ENCODE results near the gene GPR21. TPM values are rescaled to one million over a fixed set of nuclear protein-coding genes. Genes with fewer than 3 reads are reported as not detected.

The GPR21 gene
- 1 to 10 TPM in 1 of 2 experiments, under 1 TPM in 1; 0.63 to 1.1 TPM for total RNA-seq

DNA sequence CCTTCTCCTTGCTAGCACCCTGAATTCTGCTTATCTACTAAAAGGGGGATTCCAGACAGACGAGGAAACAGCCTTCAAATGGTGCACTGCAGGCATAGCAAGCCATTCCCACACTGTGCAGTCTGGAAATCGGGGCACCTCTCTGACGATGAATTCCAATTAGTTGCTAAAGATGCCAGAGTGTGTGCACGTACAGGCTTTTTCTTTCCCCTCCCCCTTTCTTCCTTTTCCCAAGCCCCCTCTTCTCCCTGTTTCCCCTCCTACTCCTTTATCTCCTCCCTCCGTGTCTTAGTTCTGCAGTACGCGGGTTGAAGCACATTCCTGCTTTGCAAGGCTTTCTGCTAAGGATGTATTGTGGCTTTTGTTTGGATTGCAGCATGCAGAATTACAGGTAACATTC lies at the start of gene GPR21:
TSS of gene GPR21 (plus strand) at position 316 of the 400 bp plus-strand sequence. CDS start 900 bp downstream, outside the sequence.
- no peaks in the 10 kb centered on the region for H3K9me3 Mint-ChIP-seq (ENCODE audit: insufficient read depth)
- no peak for DNase-seq
- H3K4me3 Mint-ChIP-seq: no peak within 1 kb of the TSS
- ATAC-seq: no peak
- H3K27ac Mint-ChIP-seq: no peak within 1 kb of the TSS
- ChIA-PET CTCF (no interaction called here), POLR2A (no interaction called here)
- no peaks in the 10 kb centered on the region for H3K4me1 Mint-ChIP-seq (ENCODE audit: low read depth)
- H3K27me3 Mint-ChIP-seq (ENCODE audit: low read depth): no peaks in the 10 kb centered on the region
- peaks cover 3% of the 10 kb centered on the region for H3K36me3 Mint-ChIP-seq (ENCODE audit: low read depth)

DNA sequence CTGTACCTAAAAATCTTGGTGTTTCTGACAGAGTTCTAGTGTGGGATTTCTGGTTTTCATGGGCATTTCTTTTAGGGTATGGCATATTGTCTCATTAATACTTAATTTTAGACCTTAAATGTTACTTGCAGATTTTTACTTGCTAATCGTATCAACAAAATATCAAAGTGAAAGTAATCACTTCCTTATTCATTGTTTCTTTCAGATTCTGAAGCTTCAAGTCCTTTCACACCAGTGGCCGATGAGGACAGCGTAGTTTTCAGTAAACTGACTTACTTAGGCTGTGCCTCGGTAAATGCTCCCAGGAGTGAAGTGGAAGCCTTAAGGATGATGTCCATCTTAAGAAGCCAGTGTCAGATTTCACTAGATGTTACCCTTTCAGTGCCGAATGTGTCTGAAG lies 47.5 kb upstream of the GPR21 start:
- Mint-ChIP-seq H3K4me3 (no peak overlapping the region), H3K9me3 (ENCODE audit: insufficient read depth) (no peaks in the 10 kb centered on the region), H3K36me3 (ENCODE audit: low read depth) (peaks cover 14% of the 10 kb centered on the region), H3K27me3 (ENCODE audit: low read depth) (no peaks in the 10 kb centered on the region), H3K27ac (no peak overlapping the region), H3K4me1 (ENCODE audit: low read depth) (peaks cover 4% of the 10 kb centered on the region)
- no peak for DNase-seq
- CTCF ChIA-PET: no interaction called here
- POLR2A ChIA-PET: no interaction called here
- no peak for ATAC-seq

DNA sequence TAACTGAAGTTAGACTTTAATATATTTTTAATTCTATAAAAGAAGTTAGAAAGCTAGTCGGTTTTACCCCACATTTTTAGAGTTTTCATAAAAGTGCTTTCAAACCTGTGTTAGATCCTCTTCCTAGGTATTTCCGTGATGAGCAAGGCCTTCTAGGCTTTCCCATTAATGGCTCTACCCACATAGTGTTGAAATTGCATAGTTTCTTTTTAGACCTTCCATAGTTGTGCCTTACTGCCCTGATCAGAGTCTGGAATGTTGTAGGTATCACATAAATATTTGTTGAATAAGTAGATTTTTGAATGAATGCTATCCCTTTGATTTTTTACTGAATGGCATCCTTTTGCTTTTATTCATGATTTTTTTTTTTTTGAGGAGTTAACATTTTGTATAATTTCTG lies 45.3 kb upstream of the GPR21 start:
- DNase-seq: no peak
- POLR2A ChIA-PET: interaction anchor here (0.7 kb wide), 1 partner anchor 75 kb away, joined by 3 read pairs; no protein-coding TSS in a partner anchor
- Mint-ChIP-seq H3K9me3 (ENCODE audit: insufficient read depth) (no peaks in the 10 kb centered on the region), H3K27ac (no peak overlapping the region), H3K4me1 (ENCODE audit: low read depth) (peaks cover 4% of the 10 kb centered on the region), H3K36me3 (ENCODE audit: low read depth) (peaks cover 14% of the 10 kb centered on the region), H3K4me3 (no peak overlapping the region), H3K27me3 (ENCODE audit: low read depth) (no peaks in the 10 kb centered on the region)
- CTCF ChIA-PET: interaction anchor here (0.6 to 2.1 kb wide), 4 partner anchors 10 to 178 kb away, joined by 3 to 6 read pairs (median 3); no protein-coding TSS in a partner anchor
- no peak for ATAC-seq

DNA sequence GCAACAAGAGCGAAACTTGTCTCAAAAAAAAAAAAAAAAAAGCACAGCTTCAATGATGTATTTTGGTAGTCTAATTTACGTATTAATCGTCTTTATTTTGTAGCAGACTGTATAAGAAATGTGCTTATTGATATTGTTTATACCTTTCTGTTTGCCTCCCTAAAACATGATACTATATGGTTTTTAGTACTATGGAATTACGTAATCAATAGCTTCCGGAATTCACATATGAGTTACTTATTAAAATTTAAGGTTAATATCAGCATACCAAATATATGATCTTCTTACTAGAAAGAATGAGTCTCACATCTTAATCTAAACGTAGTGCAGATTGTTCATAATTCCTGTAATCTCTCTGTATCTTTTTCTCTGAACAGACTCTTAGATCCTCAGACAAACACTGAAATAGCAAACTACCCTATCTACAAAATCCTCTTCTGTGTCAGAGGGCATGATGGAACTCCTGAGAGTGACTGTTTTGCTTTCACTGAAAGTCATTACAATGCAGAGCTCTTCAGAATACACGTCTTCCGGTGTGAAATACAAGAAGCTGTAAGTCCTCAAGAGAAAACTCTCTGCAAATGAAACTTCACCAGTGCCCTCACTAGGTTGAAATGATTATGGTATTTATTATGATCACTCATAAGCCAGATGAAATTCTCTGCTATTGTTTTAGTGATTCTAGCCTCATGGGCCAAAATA lies 44.4 kb upstream of the GPR21 start:
- ChIA-PET POLR2A (no interaction called here), CTCF (interaction anchor here (0.7 to 2.1 kb wide), 10 partner anchors 9 to 525 kb away, joined by 3 to 9 read pairs (median 3); partner anchors contain the start of genes PDCL and RC3H2)
- peak overlapping the region; percentile 41 for H3K27ac Mint-ChIP-seq
- H3K4me3 Mint-ChIP-seq: no peak overlapping the region
- DNase-seq (no peak), ATAC-seq (peak; percentile 44)
- H3K4me1 Mint-ChIP-seq (ENCODE audit: low read depth): peaks cover 4% of the 10 kb centered on the region
- H3K36me3 Mint-ChIP-seq (ENCODE audit: low read depth): peaks cover 14% of the 10 kb centered on the region
- no peaks in the 10 kb centered on the region for H3K27me3 Mint-ChIP-seq (ENCODE audit: low read depth)
- no peaks in the 10 kb centered on the region for H3K9me3 Mint-ChIP-seq (ENCODE audit: insufficient read depth)

DNA sequence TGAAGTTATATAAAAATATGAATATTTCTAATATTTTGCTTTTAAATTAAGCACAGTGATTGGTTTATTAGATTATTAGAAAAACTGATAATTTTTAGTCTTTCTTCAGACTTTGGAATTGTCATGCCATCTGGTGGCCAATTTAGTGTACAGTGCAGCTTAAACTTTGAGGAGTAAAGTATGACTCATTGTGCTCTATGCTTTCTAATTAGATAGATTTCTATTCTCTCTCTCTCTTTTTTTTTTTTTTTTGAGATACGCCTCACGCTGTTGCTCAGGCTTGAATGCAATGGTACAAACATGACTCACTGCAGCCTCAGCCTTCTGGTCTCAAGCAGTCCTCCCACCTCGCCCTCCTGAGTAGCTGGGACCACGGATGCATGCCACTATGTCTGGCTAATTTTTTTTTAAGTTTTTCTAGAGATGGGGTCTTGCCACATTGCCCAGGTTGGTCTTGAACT lies 42.1 kb upstream of the GPR21 start:
- ATAC-seq (peak; percentile 79), DNase-seq (peak; percentile 33)
- Mint-ChIP-seq H3K4me1 (ENCODE audit: low read depth) (peaks cover 4% of the 10 kb centered on the region), H3K9me3 (ENCODE audit: insufficient read depth) (no peaks in the 10 kb centered on the region), H3K36me3 (ENCODE audit: low read depth) (peaks cover 8% of the 10 kb centered on the region), H3K27ac (no peak overlapping the region), H3K4me3 (no peak overlapping the region), H3K27me3 (ENCODE audit: low read depth) (no peaks in the 10 kb centered on the region)
- CTCF ChIA-PET: interaction anchor here (0.7 to 2.3 kb wide), 14 partner anchors 21 to 1768 kb away, joined by 3 to 17 read pairs (median 3); partner anchors contain the start of genes RABGAP1, RC3H2 and ZBTB6
- POLR2A ChIA-PET: interaction anchor here (0.6 kb wide), 1 partner anchor 1453 kb away, joined by 4 read pairs; no protein-coding TSS in a partner anchor

- Mint-ChIP-seq H3K36me3 (ENCODE audit: low read depth) (peaks cover 15% of the 10 kb centered on the region), H3K9me3 (ENCODE audit: insufficient read depth) (no peaks in the 10 kb centered on the region), H3K27me3 (ENCODE audit: low read depth) (no peaks in the 10 kb centered on the region), H3K27ac (no peak overlapping the region), H3K4me3 (no peak overlapping the region), H3K4me1 (ENCODE audit: low read depth) (no peaks in the 10 kb centered on the region)
- POLR2A ChIA-PET: no interaction called here
- ATAC-seq (no peak), DNase-seq (no peak)
- CTCF ChIA-PET: interaction anchor here (1.4 kb wide), 1 partner anchor 13 kb away, joined by 4 read pairs; no protein-coding TSS in a partner anchor
These were observed 36.9 kb upstream of the GPR21 start for GRCh38 chr9:122996586-122996985.

DNA sequence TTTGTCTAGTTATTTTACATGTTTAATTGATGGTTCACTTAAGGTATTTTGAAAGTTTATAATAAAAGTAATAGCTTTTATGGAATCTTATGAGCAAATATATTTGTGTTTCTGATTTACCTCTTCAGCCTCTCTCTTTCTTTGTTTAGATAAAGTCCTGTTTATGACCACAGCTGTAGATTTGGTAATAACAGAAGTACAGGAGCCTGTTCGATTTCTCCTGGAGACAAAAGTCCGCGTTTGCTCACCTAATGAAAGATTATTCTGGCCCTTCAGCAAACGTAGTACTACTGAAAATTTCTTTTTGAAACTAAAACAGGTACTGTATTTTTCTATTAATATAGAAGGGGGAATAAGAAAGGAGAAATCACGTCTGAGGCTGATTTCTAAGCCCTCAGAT lies 35.0 kb upstream of the GPR21 start:
- CTCF ChIA-PET: interaction anchor here (0.8 to 0.9 kb wide), 2 partner anchors 9 to 11 kb away, joined by 3 read pairs; no protein-coding TSS in a partner anchor
- no peak for DNase-seq
- Mint-ChIP-seq H3K4me3 (no peak overlapping the region), H3K27ac (no peak overlapping the region), H3K36me3 (ENCODE audit: low read depth) (peaks cover 18% of the 10 kb centered on the region), H3K27me3 (ENCODE audit: low read depth) (no peaks in the 10 kb centered on the region), H3K4me1 (ENCODE audit: low read depth) (no peaks in the 10 kb centered on the region), H3K9me3 (ENCODE audit: insufficient read depth) (no peaks in the 10 kb centered on the region)
- POLR2A ChIA-PET: no interaction called here
- ATAC-seq: no peak

- H3K27ac Mint-ChIP-seq: no peak overlapping the region
- CTCF ChIA-PET: no interaction called here
- POLR2A ChIA-PET: interaction anchor here (0.7 kb wide), 1 partner anchor 20 kb away, joined by 5 read pairs; no protein-coding TSS in a partner anchor
These were observed 32.9 kb upstream of the GPR21 start for GRCh38 chr9:123000371-123001068.

DNA sequence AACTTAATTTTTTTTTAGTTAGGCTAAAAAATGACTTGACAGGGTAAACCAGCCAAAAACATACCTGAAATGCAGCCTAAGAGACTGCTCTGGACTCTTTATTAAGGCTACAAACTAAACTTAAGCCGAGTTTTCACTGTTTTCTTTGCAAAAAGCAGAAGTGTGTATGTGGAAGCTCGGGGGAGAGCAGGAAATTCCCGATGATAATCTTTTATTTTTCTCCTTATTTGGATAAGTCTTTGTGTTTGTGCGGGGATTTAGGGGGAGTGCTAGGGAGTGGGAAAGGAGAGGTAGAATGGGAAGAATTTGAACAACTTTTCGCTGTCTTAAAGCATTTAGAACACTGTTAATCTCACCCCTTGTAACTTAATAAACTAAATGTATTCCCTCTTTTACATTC lies 30.7 kb upstream of the GPR21 start:
- H3K27me3 Mint-ChIP-seq (ENCODE audit: low read depth): no peaks in the 10 kb centered on the region
- ChIA-PET POLR2A (no interaction called here), CTCF (no interaction called here)
- no peak overlapping the region for H3K27ac Mint-ChIP-seq
- H3K4me1 Mint-ChIP-seq (ENCODE audit: low read depth): no peaks in the 10 kb centered on the region
- no peak overlapping the region for H3K4me3 Mint-ChIP-seq
- H3K36me3 Mint-ChIP-seq (ENCODE audit: low read depth): peaks cover 14% of the 10 kb centered on the region
- H3K9me3 Mint-ChIP-seq (ENCODE audit: insufficient read depth): no peaks in the 10 kb centered on the region
- ATAC-seq (no peak), DNase-seq (no peak)

More at GRCh38 chr9:123000371-123001068, 32.9 kb upstream of the GPR21 start:
- Mint-ChIP-seq H3K36me3 (ENCODE audit: low read depth) (peaks cover 18% of the 10 kb centered on the region), H3K4me1 (ENCODE audit: low read depth) (no peaks in the 10 kb centered on the region), H3K27me3 (ENCODE audit: low read depth) (no peaks in the 10 kb centered on the region), H3K4me3 (no peak overlapping the region), H3K9me3 (ENCODE audit: insufficient read depth) (no peaks in the 10 kb centered on the region)
- ATAC-seq (no peak), DNase-seq (no peak)

GRCh38 chr9:123003466-123003865 lies 30.0 kb upstream of the GPR21 start:
- ChIA-PET POLR2A (interaction anchor here (0.7 kb wide), 1 partner anchor 177 kb away, joined by 3 read pairs; no protein-coding TSS in a partner anchor), CTCF (interaction anchor here (1.6 kb wide), 1 partner anchor 26 kb away, joined by 3 read pairs; no protein-coding TSS in a partner anchor)
- H3K4me1 Mint-ChIP-seq (ENCODE audit: low read depth): no peaks in the 10 kb centered on the region
- H3K36me3 Mint-ChIP-seq (ENCODE audit: low read depth): peaks cover 14% of the 10 kb centered on the region
- H3K4me3 Mint-ChIP-seq: no peak overlapping the region
- no peaks in the 10 kb centered on the region for H3K27me3 Mint-ChIP-seq (ENCODE audit: low read depth)
- ATAC-seq: no peak
- no peaks in the 10 kb centered on the region for H3K9me3 Mint-ChIP-seq (ENCODE audit: insufficient read depth)
- H3K27ac Mint-ChIP-seq: no peak overlapping the region
- DNase-seq: no peak

GRCh38 chr9:123005964-123006363 lies 27.5 kb upstream of the GPR21 start:
- no peaks in the 10 kb centered on the region for H3K4me1 Mint-ChIP-seq (ENCODE audit: low read depth)
- no peaks in the 10 kb centered on the region for H3K9me3 Mint-ChIP-seq (ENCODE audit: insufficient read depth)
- POLR2A ChIA-PET: no interaction called here
- no peak for ATAC-seq
- H3K27me3 Mint-ChIP-seq (ENCODE audit: low read depth): no peaks in the 10 kb centered on the region
- CTCF ChIA-PET: no interaction called here
- DNase-seq: no peak
- peaks cover 5% of the 10 kb centered on the region for H3K36me3 Mint-ChIP-seq (ENCODE audit: low read depth)
- H3K27ac Mint-ChIP-seq: no peak overlapping the region
- H3K4me3 Mint-ChIP-seq: no peak overlapping the region

DNA sequence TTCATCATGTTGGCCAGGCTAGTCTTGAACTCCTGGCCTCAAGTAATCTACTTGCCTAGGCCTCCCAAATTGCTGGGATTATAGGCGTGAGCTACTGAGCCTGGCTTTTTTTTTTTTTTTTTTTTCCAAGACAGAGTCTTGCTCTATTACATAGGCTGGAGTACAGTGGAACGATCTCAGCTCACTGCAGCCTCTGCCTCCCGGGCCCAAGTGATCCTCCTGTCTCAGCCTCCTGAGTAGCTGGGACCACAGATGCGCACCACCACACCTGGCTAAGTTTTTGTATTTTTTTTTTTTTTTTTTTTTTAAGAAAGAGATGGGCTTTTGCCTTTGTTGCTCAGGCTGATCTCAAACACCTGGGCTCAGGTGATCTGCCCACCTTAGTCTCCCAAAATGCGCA lies 26.2 kb upstream of the GPR21 start:
- no peak for DNase-seq
- H3K9me3 Mint-ChIP-seq (ENCODE audit: insufficient read depth): no peaks in the 10 kb centered on the region
- no peaks in the 10 kb centered on the region for H3K27me3 Mint-ChIP-seq (ENCODE audit: low read depth)
- ChIA-PET CTCF (no interaction called here), POLR2A (no interaction called here)
- ATAC-seq: no peak
- peaks cover 13% of the 10 kb centered on the region for H3K36me3 Mint-ChIP-seq (ENCODE audit: low read depth)
- no peak overlapping the region for H3K4me3 Mint-ChIP-seq
- H3K4me1 Mint-ChIP-seq (ENCODE audit: low read depth): no peaks in the 10 kb centered on the region
- no peak overlapping the region for H3K27ac Mint-ChIP-seq
